ENCODE measurements around the gene COX6B2. TPM values are rescaled to one million over a fixed set of nuclear protein-coding genes. Genes with fewer than 3 reads are reported as not detected.
A peak's percentile ranks its signal among the peaks of the same experiment; 100 is the strongest.

COX6B2 gene
- polyA plus RNA-seq, 1 of the 3 experiments (the other 2 are of a cell fraction) = 0.74 TPM

DNA sequence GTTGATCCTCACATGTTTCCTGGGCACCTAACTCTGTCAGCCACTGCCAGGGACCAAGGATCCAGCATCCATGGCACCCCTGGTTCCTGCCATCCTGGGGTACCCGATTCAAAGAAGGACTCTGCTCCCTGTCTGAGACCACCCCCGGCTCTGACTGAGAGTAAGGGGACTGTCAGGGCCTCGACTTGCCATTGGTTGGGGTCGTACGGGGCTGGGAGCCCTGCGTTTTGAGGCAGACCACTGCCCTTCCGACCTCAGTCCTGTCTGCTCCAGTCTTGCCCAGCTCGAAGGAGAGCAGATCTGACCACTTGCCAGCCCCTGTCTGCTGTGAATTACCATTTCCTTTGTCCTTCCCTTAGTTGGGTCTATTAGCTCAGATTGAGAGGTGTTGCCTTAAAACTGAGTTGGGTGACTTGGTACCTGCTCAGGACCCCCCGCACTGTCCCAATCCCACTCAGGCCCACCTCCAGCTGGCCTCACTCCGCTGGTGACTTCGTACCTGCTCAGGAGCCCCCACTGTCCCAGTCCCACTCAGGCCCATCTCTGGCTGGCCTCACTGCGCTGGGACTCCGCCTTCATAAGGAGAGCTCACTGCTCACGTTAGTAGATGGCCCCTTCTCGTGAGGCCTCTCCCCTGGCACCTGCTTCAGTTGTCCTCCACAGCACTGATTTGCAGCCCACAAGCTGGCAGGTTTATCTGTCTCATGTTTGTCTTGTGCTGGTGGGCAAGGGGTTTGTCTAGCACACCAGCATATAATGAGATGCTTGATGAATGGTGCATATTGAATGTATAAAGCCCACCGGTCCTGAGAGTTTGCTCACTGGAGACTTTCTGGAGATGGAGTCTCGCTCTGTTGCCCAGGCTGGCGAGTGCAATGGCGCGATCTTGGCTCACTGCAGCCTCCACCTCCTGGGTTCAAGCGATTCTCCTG is 35.1 kb upstream of the COX6B2 start:
- Histone ChIP-seq H3K9me3 (no peaks in the 10 kb centered on the region), H3K4me3 (ENCODE audit: low read depth in 2 of 2, low read length in 1 of 2) (no peak overlapping the region; a peak in 1 of 4 replicates), H3F3A (replicated peaks; ENCODE audit: insufficient read depth) (peaks cover 40% of the 10 kb centered on the region), H3K9me2 (no peaks in the 10 kb centered on the region), H3K27me3 (ENCODE audit: insufficient read depth) (no peaks in the 10 kb centered on the region), H4K20me1 (ENCODE audit: insufficient read depth) (peaks cover 65% of the 10 kb centered on the region), H3K4me2 (peak overlapping the region; percentile 100), H2AFZ (ENCODE audit: low read depth) (no peak overlapping the region), H3K79me2 (ENCODE audit: insufficient read depth) (peaks cover 48% of the 10 kb centered on the region), H3K27ac (ENCODE audit: low read depth in 2 of 2, low read length in 1 of 2) (peak overlapping the region in 1 of 2 experiments; percentile 30; a peak in 1 of 4 replicates), H3K36me3 (replicated peaks in 1 of 2; ENCODE audit: control insufficient read depth in 1 of 2, insufficient read depth in 2 of 2, low read length in 1 of 2) (peaks cover 43 to 45% of the 10 kb centered on the region in 2 experiments), H3K9ac (no peak overlapping the region), H3K4me1 (ENCODE audit: control insufficient read depth in 1 of 2, insufficient read depth in 2 of 2, low read depth in 1 of 2, low read length in 1 of 2) (peaks cover 23 to 47% of the 10 kb centered on the region in 2 experiments; a peak in 3 of 4 replicates)
- WGBS (ENCODE audit: low lambda C conversion rate) = 86% methylated on average over 15 of the region's 21 CpGs
- no peak for DNase-seq
- ChIA-PET CTCF (interaction anchor here (1.1 to 5.3 kb wide), 7 partner anchors 10 to 248 kb away, joined by 3 to 22 read pairs (median 5); no protein-coding TSS in a partner anchor), POLR2A (interaction anchor here (0.5 to 4.5 kb wide), 4 partner anchors 10 to 162 kb away, joined by 3 to 33 read pairs (median 6); partner anchors contain the start of gene UBE2S)
- no peak for TF ChIP-seq RCOR1 (IDR thresholded peaks at IDR 0.05; ENCODE audit: low read length)
- no peak for TF ChIP-seq MXI1 (IDR thresholded peaks at IDR 0.05; ENCODE audit: low read depth, low read length)
- TF ChIP-seq TCF12 (IDR thresholded peaks at IDR 0.05) = no peak
- TF ChIP-seq POLR2AphosphoS5 (IDR thresholded peaks at IDR 0.05; ENCODE audit: low read depth, low read length) = no peak; the same call in none of the 2 replicates
- TF ChIP-seq TEAD4 (IDR thresholded peaks at IDR 0.05; ENCODE audit: borderline replicate concordance, insufficient read depth) = no peak
- no peak for TF ChIP-seq FOSL2 (IDR thresholded peaks at IDR 0.05; ENCODE audit: borderline replicate concordance, low read depth)
- no peak for TF ChIP-seq MEF2A (IDR thresholded peaks at IDR 0.05; ENCODE audit: borderline replicate concordance, low read depth)
- TF ChIP-seq RXRA (IDR thresholded peaks at IDR 0.05; ENCODE audit: borderline replicate concordance, low read depth) = no peak
- TF ChIP-seq, protein P1, sequence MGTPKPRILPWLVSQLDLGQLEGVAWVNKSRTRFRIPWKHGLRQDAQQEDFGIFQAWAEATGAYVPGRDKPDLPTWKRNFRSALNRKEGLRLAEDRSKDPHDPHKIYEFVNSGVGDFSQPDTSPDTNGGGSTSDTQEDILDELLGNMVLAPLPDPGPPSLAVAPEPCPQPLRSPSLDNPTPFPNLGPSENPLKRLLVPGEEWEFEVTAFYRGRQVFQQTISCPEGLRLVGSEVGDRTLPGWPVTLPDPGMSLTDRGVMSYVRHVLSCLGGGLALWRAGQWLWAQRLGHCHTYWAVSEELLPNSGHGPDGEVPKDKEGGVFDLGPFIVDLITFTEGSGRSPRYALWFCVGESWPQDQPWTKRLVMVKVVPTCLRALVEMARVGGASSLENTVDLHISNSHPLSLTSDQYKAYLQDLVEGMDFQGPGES (IDR thresholded peaks at IDR 0.05; ENCODE audit: low read depth, low read length) = no peak
- TF ChIP-seq, protein P2, sequence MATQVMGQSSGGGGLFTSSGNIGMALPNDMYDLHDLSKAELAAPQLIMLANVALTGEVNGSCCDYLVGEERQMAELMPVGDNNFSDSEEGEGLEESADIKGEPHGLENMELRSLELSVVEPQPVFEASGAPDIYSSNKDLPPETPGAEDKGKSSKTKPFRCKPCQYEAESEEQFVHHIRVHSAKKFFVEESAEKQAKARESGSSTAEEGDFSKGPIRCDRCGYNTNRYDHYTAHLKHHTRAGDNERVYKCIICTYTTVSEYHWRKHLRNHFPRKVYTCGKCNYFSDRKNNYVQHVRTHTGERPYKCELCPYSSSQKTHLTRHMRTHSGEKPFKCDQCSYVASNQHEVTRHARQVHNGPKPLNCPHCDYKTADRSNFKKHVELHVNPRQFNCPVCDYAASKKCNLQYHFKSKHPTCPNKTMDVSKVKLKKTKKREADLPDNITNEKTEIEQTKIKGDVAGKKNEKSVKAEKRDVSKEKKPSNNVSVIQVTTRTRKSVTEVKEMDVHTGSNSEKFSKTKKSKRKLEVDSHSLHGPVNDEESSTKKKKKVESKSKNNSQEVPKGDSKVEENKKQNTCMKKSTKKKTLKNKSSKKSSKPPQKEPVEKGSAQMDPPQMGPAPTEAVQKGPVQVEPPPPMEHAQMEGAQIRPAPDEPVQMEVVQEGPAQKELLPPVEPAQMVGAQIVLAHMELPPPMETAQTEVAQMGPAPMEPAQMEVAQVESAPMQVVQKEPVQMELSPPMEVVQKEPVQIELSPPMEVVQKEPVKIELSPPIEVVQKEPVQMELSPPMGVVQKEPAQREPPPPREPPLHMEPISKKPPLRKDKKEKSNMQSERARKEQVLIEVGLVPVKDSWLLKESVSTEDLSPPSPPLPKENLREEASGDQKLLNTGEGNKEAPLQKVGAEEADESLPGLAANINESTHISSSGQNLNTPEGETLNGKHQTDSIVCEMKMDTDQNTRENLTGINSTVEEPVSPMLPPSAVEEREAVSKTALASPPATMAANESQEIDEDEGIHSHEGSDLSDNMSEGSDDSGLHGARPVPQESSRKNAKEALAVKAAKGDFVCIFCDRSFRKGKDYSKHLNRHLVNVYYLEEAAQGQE (IDR thresholded peaks at IDR 0.05; ENCODE audit: low read depth, low read length) = no peak
- no peak for TF ChIP-seq GABPA (IDR thresholded peaks at IDR 0.05; ENCODE audit: low read depth)
- TF ChIP-seq YY1 (IDR thresholded peaks at IDR 0.05; ENCODE audit: low read depth) = no peak
- TF ChIP-seq FOXM1 (IDR thresholded peaks at IDR 0.05; ENCODE audit: low read depth) = no peak
- no peak for TF ChIP-seq FOXJ3 (CRISPR knock-in tag; IDR thresholded peaks at IDR 0.05)
- TF ChIP-seq EZH2phosphoT487 (IDR thresholded peaks at IDR 0.05; ENCODE audit: borderline replicate concordance, low read depth) = no peak
- TF ChIP-seq, protein P3, sequence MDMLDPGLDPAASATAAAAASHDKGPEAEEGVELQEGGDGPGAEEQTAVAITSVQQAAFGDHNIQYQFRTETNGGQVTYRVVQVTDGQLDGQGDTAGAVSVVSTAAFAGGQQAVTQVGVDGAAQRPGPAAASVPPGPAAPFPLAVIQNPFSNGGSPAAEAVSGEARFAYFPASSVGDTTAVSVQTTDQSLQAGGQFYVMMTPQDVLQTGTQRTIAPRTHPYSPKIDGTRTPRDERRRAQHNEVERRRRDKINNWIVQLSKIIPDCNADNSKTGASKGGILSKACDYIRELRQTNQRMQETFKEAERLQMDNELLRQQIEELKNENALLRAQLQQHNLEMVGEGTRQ (IDR thresholded peaks at IDR 0.05; ENCODE audit: borderline replicate concordance, low read depth, low read length) = no peak
